Measurements from ENCODE around the gene TESMIN.

GRCh38 chr11:68756171-68756766, 4.9 kb upstream of the TESMIN start:
- TF ChIP-seq CTCF (conservative IDR thresholded peaks at IDR 0.05; ENCODE audit: low read depth, low read length) = no peak
- TF ChIP-seq EZH2 (IDR thresholded peaks at IDR 0.05; ENCODE audit: borderline replicate concordance, low read depth, low read length, poor library complexity, severe bottlenecking) = no peak
